NT2/D1 (cell line): ENCODE measurements around the gene DNAI2.

Experiments used
- YY1 ChIP-seq: IDR thresholded peaks from 2 replicates; pipeline ENCODE4 v1.6.1; 2011; ENCODE audit not compliant: insufficient read length, insufficient read depth
- ZNF274 ChIP-seq: IDR thresholded peaks from 2 replicates; pipeline ENCODE4 v1.6.1; 2011; ENCODE audit warnings: mild to moderate bottlenecking, low read depth, low read length

GRCh38 chr17:74234486-74234885, 39.5 kb upstream of the DNAI2 start:
- no peak for TF ChIP-seq YY1
- no peak for TF ChIP-seq ZNF274
